Measurements from ENCODE around the gene TRPV2. TPM values are rescaled to one million over a fixed set of nuclear protein-coding genes. Genes with fewer than 3 reads are reported as not detected.

TRPV2 gene
- total RNA-seq, 1 donor from 2014 or later: 5.1 TPM

DNA sequence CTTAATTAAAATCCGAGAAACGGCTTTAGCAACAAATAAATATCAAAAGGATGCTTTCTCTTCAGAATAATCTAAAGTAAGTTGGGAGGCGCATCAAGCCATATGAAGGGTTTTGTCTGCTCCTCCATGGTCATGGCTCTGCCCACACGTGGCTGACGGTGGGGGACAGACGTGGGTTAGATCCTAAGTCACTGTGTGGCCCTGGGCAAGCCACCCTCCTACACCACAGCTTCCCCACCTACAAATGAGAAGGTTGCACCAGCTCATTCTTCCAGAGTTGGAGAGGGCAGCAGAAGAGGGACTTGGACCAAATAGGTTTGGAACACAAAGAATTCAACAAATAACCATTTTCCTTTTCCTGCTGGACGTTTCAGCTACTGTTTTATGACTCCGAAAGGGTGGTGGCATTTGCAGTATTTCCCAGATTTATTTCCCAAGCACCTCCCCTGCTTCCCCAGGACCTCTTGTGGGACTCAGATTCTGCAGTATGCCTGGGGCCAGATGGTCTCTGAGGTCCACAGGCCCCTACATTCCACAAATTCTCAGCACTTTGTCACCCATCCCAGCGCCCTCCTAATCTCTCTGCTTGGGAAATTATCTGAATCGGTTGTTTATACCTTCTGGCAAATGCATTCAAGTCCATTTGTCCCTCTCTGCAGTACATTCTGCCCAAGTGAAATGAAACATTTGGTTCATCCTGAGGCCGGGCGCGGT lies 58.8 kb downstream of the TRPV2 start:
- DNase-seq: no peak

DNA sequence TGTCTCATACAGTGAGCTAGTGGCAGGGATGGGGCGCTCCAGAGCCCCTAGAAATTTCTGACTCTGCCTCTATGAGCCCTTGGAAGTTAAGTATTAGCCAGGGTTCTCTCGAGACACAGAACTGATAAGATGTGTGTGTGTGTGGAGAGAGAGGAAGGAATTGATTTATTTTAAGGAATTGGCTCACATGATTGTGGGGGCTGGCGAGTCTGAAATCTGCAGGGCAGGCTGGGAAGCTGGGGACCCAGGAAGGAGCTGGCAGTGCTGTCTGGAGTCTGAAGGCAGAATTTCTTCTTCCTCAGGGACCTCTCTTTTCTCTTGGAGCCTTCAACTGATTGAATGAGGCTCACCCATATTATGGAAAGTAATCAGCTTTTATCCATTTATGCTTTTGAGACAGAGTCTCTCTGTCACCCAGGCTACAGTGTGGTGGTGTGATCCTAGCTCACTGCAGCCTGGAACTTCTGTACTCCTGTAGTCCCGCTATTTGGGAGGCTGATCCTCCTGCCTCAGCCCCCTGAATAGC lies 59.9 kb downstream of the TRPV2 start:
- DNase-seq: no peak

DNA sequence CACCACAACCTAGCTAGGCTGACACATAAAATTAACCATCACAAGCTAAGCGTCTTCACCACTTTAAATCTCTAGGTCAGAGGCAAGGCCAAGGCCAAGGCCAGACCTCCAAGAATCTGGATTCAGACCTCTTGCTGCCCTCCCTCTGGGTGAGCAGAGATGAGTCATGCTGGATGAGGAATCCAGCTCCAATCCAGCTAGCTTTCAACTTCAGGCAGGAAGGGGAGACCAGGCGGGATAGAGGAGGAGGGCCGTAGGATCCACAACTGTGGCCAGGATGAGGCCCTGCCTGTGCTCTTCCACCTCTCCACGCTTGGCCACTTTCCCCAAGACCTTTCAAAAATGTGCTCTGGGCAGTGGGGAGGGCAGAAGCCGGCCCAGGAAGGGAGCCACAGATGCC lies 61.9 kb downstream of the TRPV2 start:
- DNase-seq: no peak

DNA sequence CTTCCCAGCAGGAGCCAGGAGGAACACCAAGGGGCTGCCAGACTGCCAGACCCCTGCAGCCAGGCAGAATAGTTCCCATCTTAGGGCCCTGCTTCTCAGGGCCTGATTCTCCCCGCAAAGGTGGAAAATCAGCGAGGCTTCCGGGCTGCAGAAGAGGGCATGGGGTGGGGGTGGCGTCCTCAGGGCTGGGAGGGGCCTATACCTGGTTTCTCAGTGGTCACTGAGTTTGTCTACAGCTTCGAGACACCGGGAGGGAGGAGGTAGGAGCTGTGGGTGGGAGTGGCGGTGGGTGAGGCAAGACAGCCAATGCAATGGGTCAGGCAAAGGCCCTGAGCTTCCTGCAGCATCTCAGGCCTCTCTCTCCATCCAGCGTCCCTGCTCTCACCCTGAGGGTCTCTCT lies 62.3 kb downstream of the TRPV2 start:
- no peak for DNase-seq

DNA sequence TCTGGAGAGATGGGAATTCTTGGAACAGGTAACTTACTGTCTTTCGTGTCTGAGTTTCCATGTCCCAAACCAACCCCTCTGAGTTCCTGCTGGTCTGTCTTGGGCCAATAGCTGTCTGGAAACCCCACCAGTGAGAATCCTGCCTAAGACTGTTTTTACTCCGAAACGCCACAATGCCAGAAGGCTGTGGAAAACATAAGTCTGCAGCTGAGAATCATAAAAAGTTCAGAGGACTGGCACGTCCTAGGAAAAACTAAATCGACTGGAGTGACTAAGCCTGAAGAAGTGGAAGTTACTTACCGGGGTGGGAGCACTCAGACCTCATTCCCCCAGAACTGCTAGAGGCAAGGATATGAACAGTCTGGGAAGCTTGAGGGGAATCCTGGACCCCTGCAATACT lies 63.3 kb downstream of the TRPV2 start:
- DNase-seq: no peak

DNA sequence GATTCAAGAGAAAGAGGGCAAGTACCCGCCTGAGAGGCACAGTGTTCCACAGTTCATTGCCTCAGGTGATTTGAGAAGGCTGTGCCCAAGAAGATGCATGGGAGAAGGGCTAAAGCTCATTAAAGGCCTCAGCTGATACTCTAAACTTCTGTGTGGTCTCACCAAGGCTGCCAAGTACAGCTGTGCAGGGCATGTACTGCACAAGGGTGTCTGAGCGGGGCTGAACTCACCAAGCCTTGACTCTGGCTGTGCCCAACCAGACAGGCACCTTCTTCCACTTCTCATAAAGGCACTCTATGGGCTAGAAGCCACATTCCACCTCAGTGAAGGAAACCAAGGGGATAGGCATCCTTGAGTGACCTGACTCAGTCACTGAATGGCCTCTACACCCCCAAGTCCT lies 63.9 kb downstream of the TRPV2 start:
- no peak for DNase-seq

DNA sequence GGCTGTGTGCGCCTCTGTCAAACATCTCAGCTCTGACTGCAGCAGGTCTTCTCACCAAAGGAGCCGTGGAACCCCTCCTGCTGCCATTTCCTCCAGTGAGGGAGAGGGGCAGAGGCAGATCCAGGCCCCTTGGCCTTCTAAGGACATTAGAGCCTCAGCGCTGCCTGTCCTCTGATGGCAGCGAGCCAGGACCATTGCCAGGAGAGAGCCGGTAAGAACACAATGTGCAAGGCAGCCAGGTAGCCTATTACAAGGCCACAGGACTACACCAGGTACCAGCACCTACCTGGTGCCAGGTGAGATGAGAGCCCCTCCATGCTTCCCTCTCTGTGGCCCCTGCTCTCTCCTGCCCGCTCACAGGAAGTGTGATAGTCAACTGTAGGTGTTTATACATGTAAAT lies 65.6 kb downstream of the TRPV2 start:
- no peak for DNase-seq

DNA sequence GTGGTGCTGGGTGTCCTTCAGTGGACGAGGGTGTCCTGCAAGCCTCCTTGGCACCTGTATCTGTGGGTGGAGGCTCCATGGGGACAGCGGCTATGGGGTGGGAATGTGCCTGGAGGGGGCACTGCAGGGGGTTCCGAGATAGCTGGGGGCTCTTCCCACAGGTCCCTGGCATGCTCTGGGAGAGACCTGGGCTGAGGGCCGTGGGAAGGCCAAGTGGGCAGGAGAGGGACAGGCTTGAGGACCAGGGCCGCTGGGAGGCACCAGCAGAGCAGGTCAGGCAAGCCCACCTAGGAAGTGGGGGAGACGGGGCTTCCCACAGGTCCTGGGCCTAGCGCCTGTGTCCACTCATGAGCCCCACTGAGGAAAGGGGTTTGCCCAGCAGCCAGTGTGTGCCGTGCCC lies 66.9 kb downstream of the TRPV2 start:
- no peak for DNase-seq

DNA sequence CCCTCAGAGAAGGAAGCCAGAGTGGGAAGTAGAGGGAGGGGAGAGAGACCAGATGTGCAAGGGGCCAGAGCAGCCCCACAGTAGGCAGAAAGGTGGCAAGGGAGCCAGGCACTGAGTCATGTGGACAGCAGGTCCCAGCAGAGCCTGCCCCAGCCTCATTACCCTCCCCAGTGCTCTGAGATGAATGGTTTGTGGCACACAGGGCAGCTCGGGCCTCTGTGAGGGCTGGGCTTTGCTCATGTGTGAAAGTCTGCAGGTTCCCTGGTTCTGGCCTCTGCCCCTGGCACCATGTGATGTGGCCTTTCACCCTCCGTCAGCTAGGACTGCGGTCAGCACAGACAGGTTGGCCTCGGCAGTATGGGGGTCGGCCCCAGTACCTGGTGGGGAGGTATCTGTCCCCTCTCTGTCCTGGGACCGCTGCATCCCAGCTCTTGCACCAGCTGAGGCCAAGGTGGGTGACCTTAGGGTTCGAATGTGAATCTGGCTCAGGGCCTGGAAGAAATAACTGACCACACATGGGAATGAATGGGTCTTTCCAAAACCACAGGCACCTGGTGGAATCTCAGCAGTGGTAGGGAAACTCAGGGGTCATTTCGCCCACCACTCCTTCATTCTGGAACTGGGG lies 67.8 kb downstream of the TRPV2 start:
- no peak for DNase-seq

DNA sequence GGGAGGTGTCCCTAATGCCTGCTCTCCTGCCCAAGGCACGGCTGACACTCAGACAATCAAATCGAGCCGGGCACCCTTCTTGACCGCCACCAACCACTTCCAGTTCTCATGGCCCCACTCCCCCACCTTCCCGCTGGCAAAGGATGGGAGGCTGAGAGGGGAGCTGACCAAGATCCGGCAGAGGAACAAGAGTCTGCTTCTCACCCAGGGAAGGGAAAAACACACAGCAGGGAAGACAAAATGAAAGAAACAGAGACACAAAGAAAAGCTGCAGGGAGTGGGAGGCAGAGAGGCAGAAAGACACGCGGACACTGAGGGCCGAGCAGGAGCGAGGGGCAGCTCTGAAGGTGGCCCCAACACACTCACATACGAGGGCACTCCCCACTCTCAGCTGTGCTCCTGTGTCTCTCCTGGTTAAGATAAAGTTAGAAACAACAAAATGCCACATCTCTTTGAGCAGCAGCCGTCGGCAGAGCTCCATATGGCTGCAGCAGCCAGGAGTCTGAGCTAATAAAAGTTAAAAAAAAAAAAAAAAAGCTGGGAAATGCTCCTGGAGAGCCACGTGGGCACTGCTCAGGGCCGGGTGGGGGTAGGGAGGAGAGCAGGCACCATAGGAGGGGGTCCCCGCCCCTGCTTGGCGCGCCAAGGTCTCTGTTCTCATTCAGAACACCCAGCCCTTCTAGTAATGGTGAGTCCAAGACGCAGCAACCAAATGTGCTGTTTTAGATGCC lies 69.2 kb downstream of the TRPV2 start:
- DNase-seq: no peak

Small RNA genes lying within 50 kb of the gene (small RNA-seq; reads per million reads assigned to genes)
- gene SNORD49A (ENCODE audit: low replicate concordance) (not detected), gene SNORD65 (ENCODE audit: low replicate concordance) (not detected)

Other genes starting within 250 kb of the TRPV2 start
- 128 TPM for gene NCOR1, start 200.0 kb upstream of the TRPV2 start, total RNA-seq
- gene PIGL, start 198.4 kb upstream of the TRPV2 start, total RNA-seq: 38.4 TPM
- 27.2 TPM for gene CENPV, start 62.1 kb upstream of the TRPV2 start, total RNA-seq
- gene UBB, start 34.5 kb upstream of the TRPV2 start, total RNA-seq: 1,134 TPM
- 6.2 TPM for gene LRRC75A, start 76.6 kb downstream of the TRPV2 start, total RNA-seq
- 6.7 TPM for gene ZNF287, start 153.6 kb downstream of the TRPV2 start, total RNA-seq
- gene ZNF624, start 238.3 kb downstream of the TRPV2 start, total RNA-seq: 13.0 TPM